MM.1S (cell line): Measurements from ENCODE around the gene HS6ST3.

Source experiments
- EZH2 ChIP-seq: fragments of 300-600 bp; sonication (generic); optimal IDR thresholded peaks from 2 replicates; pipeline ENCODE3; 2017; ENCODE audit warnings: low read depth, mild to moderate bottlenecking, antibody characterized with exemption, low read length, mixed read lengths
- TF ChIP-seq, protein P1 (sequence below): fragments of 300-600 bp; sonication (generic); IDR thresholded peaks from 2 replicates; pipeline ENCODE4 v1.5.1; 2016; ENCODE audit warnings: antibody characterized with exemption, low read length, mixed read lengths

DNA sequence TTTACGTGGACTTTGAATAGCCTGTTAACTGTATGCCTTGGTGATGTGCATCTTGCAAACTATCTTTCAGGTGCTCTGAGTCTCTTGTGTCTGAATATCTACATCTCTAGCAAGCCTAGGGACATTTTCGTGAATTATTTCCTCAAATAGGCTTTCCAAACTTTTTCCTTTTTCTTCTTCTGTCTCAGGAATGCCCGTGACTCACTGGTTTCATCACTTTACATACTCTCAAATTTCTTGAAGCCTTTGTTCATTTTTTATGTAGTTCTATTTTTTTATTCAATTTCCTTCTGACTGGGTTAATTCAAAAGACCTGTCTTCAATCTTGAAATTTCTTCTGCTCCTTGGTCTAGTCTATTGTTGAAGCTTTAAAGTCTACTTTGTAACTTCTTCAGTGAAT is 572.1 kb downstream of the HS6ST3 start:
- TF ChIP-seq, protein P1, sequence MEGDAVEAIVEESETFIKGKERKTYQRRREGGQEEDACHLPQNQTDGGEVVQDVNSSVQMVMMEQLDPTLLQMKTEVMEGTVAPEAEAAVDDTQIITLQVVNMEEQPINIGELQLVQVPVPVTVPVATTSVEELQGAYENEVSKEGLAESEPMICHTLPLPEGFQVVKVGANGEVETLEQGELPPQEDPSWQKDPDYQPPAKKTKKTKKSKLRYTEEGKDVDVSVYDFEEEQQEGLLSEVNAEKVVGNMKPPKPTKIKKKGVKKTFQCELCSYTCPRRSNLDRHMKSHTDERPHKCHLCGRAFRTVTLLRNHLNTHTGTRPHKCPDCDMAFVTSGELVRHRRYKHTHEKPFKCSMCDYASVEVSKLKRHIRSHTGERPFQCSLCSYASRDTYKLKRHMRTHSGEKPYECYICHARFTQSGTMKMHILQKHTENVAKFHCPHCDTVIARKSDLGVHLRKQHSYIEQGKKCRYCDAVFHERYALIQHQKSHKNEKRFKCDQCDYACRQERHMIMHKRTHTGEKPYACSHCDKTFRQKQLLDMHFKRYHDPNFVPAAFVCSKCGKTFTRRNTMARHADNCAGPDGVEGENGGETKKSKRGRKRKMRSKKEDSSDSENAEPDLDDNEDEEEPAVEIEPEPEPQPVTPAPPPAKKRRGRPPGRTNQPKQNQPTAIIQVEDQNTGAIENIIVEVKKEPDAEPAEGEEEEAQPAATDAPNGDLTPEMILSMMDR = no peak
- TF ChIP-seq EZH2 = no peak
